ENCODE measurements around the gene PTPRD.

GRCh38 chr9:8436786-8437185, 2176.0 kb downstream of the PTPRD start:
- TF ChIP-seq CTCF (IDR thresholded peaks at IDR 0.05 in 8 of 11, conservative IDR thresholded peaks at IDR 0.05 in 3 of 11) = no peak
- no peak for TF ChIP-seq POLR2A (IDR thresholded peaks at IDR 0.05)
- TF ChIP-seq POLR2AphosphoS5 (IDR thresholded peaks at IDR 0.05) = no peak
